Cardiac muscle cell (in vitro differentiated cells and primary cell): Measurements from ENCODE around the gene SOX5. TPM values are rescaled to one million over a fixed set of nuclear protein-coding genes. Genes with fewer than 3 reads are reported as not detected.
"Not testable (repeated sequence)": the region's sequence is repeated elsewhere in the genome, so short reads cannot be mapped to it uniquely, and the experiment has no call there.

ENCODE experiments used
- DNase-seq, 2 donors: peaks; one replicate each; pipeline versions ENCODE4 v3.0.0 to v3.0.0-alpha.2; 2010 to 2017; ENCODE audit warnings: low read depth in 1 of 2, low spot score in 1 of 2
- H3K27ac ChIP-seq: fragments of 200-600 bp; sonication (generic); 2 replicates; pipeline ENCODE4 v1.5.1; 2016
- H3K27me3 ChIP-seq: fragments of 200-600 bp; sonication (generic); 2 replicates; pipeline ENCODE4 v1.6.0; 2016; ENCODE audit warnings: control low read depth
- H3K36me3 ChIP-seq: fragments of 200-600 bp; sonication (generic); 2 replicates; pipeline ENCODE4 v1.5.1; 2016; ENCODE audit warnings: control low read depth
- H3K4me1 ChIP-seq: fragments of 200-600 bp; sonication (generic); 2 replicates; pipeline ENCODE4 v1.8.1; 2017; ENCODE audit warnings: low read depth, mild to moderate bottlenecking, mixed run types
- H3K4me3 ChIP-seq: fragments of 200-600 bp; sonication (generic); 2 replicates; pipeline ENCODE4 v1.5.1; 2016; ENCODE audit warnings: mild to moderate bottlenecking
- H3K9me3 ChIP-seq: fragments of 200-600 bp; sonication (generic); 2 replicates; pipeline ENCODE4 v1.5.1; 2017; ENCODE audit warnings: low read depth, mild to moderate bottlenecking, control low read depth
- CTCF ChIP-seq: IDR thresholded peaks from 2 replicates; pipeline ENCODE4 v1.5.1; 2012; ENCODE audit warnings: low read depth, mild to moderate bottlenecking, low read length
- polyA plus RNA-seq: library from polyadenylated mRNA; unstranded; fragments of >200 nt; fragmentation: Nextera tagmentation; extraction: Ambion mirVana; gene quantifications from 2 replicates; pipeline ENCODE4 v1.2.1, GENCODE V29; 2016
- total RNA-seq: library from RNA; depleted of rRNA; stranded (reverse); fragments of >200 nt; gene quantifications from 2 replicates; pipeline ENCODE4 v1.2.3, GENCODE V29; 2016

The SOX5 gene
- total and polyA plus RNA-seq, 2 experiments from 2014 or later = 6.8 to 11.9 TPM

- no peak overlapping the region for H3K4me3 ChIP-seq
Measured at GRCh38 chr12:23528316-23528715, 421.2 kb downstream of the SOX5 start.

GRCh38 chr12:23525450-23526072, 423.9 kb downstream of the SOX5 start:
- Histone ChIP-seq H3K27me3 (no peaks in the 10 kb centered on the region), H3K36me3 (no peaks in the 10 kb centered on the region), H3K27ac (no peak overlapping the region), H3K9me3 (no peaks in the 10 kb centered on the region), H3K4me3 (no peak overlapping the region), H3K4me1 (no peaks in the 10 kb centered on the region)
- no peak for TF ChIP-seq CTCF
- no peak for DNase-seq

More at GRCh38 chr12:23528316-23528715, 421.2 kb downstream of the SOX5 start:
- no peak for DNase-seq
- no peak for TF ChIP-seq CTCF
- no peaks in the 10 kb centered on the region for H3K9me3 ChIP-seq
- H3K4me1 ChIP-seq = no peaks in the 10 kb centered on the region
- H3K27me3 ChIP-seq = no peaks in the 10 kb centered on the region
- no peaks in the 10 kb centered on the region for H3K36me3 ChIP-seq
- no peak overlapping the region for H3K27ac ChIP-seq

- Histone ChIP-seq H3K4me1 (no peaks in the 10 kb centered on the region), H3K36me3 (no peaks in the 10 kb centered on the region), H3K27ac (no peak overlapping the region), H3K4me3 (no peak overlapping the region), H3K27me3 (no peaks in the 10 kb centered on the region), H3K9me3 (no peaks in the 10 kb centered on the region)
- no peak for TF ChIP-seq CTCF
- DNase-seq = no peak
Measured at GRCh38 chr12:23523339-23523738, 426.1 kb downstream of the SOX5 start.

- not testable (repeated sequence) for H3K4me1 ChIP-seq, H3K27ac ChIP-seq, H3K36me3 ChIP-seq, H3K4me3 ChIP-seq, DNase-seq, H3K27me3 ChIP-seq, H3K9me3 ChIP-seq
Measured at GRCh38 chr12:23519444-23519843, 430.0 kb downstream of the SOX5 start.

GRCh38 chr12:23515785-23516184, 433.7 kb downstream of the SOX5 start:
- not testable (repeated sequence) for H3K9me3 ChIP-seq, H3K27ac ChIP-seq, H3K4me3 ChIP-seq, H3K4me1 ChIP-seq, H3K27me3 ChIP-seq, H3K36me3 ChIP-seq, DNase-seq

- no peak for TF ChIP-seq CTCF
- H3K27ac ChIP-seq = no peak overlapping the region
- H3K27me3 ChIP-seq = no peaks in the 10 kb centered on the region
- H3K9me3 ChIP-seq = no peaks in the 10 kb centered on the region
- DNase-seq = no peak
- no peak overlapping the region for H3K4me3 ChIP-seq
- H3K36me3 ChIP-seq = no peaks in the 10 kb centered on the region
- no peaks in the 10 kb centered on the region for H3K4me1 ChIP-seq
Measured at GRCh38 chr12:23510484-23510883, 439.0 kb downstream of the SOX5 start.

GRCh38 chr12:23509832-23510231, 439.6 kb downstream of the SOX5 start:
- H3K4me1 ChIP-seq, H3K4me3 ChIP-seq, DNase-seq, H3K36me3 ChIP-seq, H3K27ac ChIP-seq, H3K9me3 ChIP-seq, H3K27me3 ChIP-seq: not testable (repeated sequence)

GRCh38 chr12:23507785-23508184, 441.7 kb downstream of the SOX5 start:
- not testable (repeated sequence) for H3K27me3 ChIP-seq, DNase-seq, H3K9me3 ChIP-seq, H3K36me3 ChIP-seq, H3K27ac ChIP-seq, H3K4me1 ChIP-seq, H3K4me3 ChIP-seq

GRCh38 chr12:23505736-23506135, 443.7 kb downstream of the SOX5 start:
- not testable (repeated sequence) for H3K4me1 ChIP-seq, DNase-seq, H3K27me3 ChIP-seq, H3K4me3 ChIP-seq, H3K27ac ChIP-seq, H3K9me3 ChIP-seq, H3K36me3 ChIP-seq
